Adipose tissue (tissue), 3 donors: ENCODE data around the gene DCUN1D2. TPM values are rescaled to one million over a fixed set of nuclear protein-coding genes. Genes with fewer than 3 reads are reported as not detected.

ENCODE experiments used
- H3K27ac ChIP-seq: one replicate; pipeline ENCODE4 v1.5.1; 2013; ENCODE audit warnings: low read depth, low read length
- WGBS, 3 donors: extraction: QIAGEN DNeasy Blood & Tissue Kit; methylation state at CpG; one replicate each; pipeline ENCODE4 v1.1.7; 2013; 5-methylcytosine and 5-hydroxymethylcytosine counted together
- polyA plus RNA-seq, 3 donors: library from polyadenylated mRNA; stranded (reverse); fragments of 200-250 nt; gene quantifications; one replicate each; pipeline ENCODE4 v1.2.3, GENCODE V29; 2013
- donor health status: healthy with polysubstance abuse.
- donor health status: Bipolar disorder and iron deficiency.
- donor health status: healthy.

The DCUN1D2 gene
- 1 to 10 TPM; 4.5 to 6.6 (median 6.6) TPM for polyA plus RNA-seq

GRCh38 chr13:113490496-113491417, at the start of gene DCUN1D2:
Gene DCUN1D2, minus strand, starts transcription at chr13:113490711. Its CDS starts 42 bp downstream, at chr13:113490669.
- WGBS, 3 donors: 0% methylated on average over 62 to 114 of the region's 115 CpGs
- H3K27ac ChIP-seq: no peak within 1 kb of the TSS

GRCh38 chr13:113539822-113540221, 49.3 kb upstream of the DCUN1D2 start:
- H3K27ac ChIP-seq: no peak overlapping the region
- WGBS, 3 donors: 81 to 92% (median 88%) methylated on average over 15 of the region's 15 CpGs

GRCh38 chr13:113539176-113539575, 48.7 kb upstream of the DCUN1D2 start:
- H3K27ac ChIP-seq: no peak overlapping the region
- 92 to 96% (median 93%) methylated on average over 18 of the region's 18 CpGs for WGBS, 3 donors

GRCh38 chr13:113538689-113539058, 48.2 kb upstream of the DCUN1D2 start:
- H3K27ac ChIP-seq: no peak overlapping the region
- 92 to 96% (median 94%) methylated on average over 28 of the region's 28 CpGs for WGBS, 3 donors

GRCh38 chr13:113537909-113538688, 47.6 kb upstream of the DCUN1D2 start:
- 88 to 95% (median 93%) methylated on average over 21 of the region's 21 CpGs for WGBS, 3 donors

DNA sequence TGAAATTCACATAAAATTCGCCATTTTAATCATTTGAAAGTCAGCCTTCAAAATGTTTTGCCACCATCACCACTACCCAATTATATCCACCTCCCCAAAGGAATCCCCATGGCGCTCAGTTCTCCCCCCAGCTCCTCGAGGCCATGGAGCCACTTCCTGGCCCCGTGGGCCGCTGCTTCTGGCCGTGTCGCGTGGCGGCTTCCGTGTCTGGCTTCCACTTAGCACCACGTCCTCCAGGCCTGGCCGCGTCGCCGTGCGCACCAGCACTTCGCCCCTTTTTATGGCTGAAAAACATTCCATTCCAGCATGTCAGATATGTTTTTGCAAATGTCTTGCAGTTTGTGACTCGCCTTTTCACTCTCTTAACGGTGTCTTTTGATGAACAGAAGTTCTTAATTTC, 46.7 kb upstream of the DCUN1D2 start:
- 92 to 95% (median 93%) methylated on average over 19 of the region's 19 CpGs for WGBS, 3 donors
- no peak overlapping the region for H3K27ac ChIP-seq

More at GRCh38 chr13:113537909-113538688, 47.6 kb upstream of the DCUN1D2 start:
- no peak overlapping the region for H3K27ac ChIP-seq

- 92 to 94% (median 94%) methylated on average over 18 of the region's 18 CpGs for WGBS, 3 donors
- H3K27ac ChIP-seq: no peak overlapping the region
These were observed 46.1 kb upstream of the DCUN1D2 start for GRCh38 chr13:113536461-113537110.

DNA sequence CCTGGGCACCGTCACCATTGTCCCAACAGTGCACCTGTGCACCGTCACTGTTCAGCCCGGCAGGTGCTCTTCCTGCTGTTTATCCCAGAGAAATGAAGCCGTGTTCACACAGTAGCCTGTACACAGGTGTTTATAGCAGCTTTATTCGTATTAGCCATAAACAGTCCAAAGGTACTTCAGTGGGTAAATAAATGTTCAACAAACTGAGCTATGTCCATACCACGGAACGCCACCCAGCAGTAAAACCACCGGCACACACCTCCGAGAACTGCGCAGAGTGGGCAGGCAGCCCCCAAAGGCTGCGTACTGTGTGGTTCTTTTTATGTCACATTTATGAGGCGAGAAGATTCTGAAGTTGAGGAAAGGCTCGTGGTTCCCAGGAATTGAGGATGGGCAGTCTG, 44.9 kb upstream of the DCUN1D2 start:
- WGBS, 3 donors: 91 to 94% (median 92%) methylated on average over 13 of the region's 13 CpGs
- H3K27ac ChIP-seq: no peak overlapping the region

DNA sequence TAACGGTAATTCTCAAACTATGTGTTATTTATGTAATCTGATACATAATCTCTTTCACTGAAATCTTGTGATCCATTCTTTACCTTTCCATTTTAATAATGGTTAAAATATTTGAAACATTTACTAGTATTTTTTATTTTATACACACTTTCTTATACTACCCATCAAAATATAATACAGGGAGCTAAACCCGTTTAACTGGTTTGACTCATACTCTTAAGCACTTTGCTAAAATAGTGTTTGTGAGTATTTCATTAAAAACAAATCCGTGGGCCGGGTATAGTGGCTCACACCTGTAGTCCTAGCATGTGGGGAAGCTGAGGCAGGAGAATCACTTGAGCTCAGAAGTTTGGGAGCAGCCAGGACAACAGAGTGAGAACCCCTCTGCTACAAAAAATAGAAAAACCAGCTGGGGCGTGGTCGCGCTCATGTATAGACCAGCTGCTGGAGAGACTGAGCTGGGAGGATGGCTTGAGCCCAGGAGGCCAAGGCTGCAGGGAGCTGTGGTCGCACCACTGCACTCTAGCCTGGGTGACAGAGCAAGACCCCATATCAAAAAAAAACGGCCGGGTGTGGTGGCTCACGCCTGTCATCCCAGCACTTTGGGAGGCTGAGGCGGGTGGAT, 43.8 kb upstream of the DCUN1D2 start:
- H3K27ac ChIP-seq: no peak overlapping the region
- 91 to 98% (median 95%) methylated on average over 11 to 12 of the region's 12 CpGs for WGBS, 3 donors

- 83 to 87% (median 86%) methylated on average over 24 of the region's 24 CpGs for WGBS, 3 donors
- H3K27ac ChIP-seq: no peak overlapping the region
These were observed 42.8 kb upstream of the DCUN1D2 start for GRCh38 chr13:113533161-113533840.

GRCh38 chr13:113532156-113532806, 41.8 kb upstream of the DCUN1D2 start:
- no peak overlapping the region for H3K27ac ChIP-seq
- 76 to 84% (median 83%) methylated on average over 16 of the region's 16 CpGs for WGBS, 3 donors

DNA sequence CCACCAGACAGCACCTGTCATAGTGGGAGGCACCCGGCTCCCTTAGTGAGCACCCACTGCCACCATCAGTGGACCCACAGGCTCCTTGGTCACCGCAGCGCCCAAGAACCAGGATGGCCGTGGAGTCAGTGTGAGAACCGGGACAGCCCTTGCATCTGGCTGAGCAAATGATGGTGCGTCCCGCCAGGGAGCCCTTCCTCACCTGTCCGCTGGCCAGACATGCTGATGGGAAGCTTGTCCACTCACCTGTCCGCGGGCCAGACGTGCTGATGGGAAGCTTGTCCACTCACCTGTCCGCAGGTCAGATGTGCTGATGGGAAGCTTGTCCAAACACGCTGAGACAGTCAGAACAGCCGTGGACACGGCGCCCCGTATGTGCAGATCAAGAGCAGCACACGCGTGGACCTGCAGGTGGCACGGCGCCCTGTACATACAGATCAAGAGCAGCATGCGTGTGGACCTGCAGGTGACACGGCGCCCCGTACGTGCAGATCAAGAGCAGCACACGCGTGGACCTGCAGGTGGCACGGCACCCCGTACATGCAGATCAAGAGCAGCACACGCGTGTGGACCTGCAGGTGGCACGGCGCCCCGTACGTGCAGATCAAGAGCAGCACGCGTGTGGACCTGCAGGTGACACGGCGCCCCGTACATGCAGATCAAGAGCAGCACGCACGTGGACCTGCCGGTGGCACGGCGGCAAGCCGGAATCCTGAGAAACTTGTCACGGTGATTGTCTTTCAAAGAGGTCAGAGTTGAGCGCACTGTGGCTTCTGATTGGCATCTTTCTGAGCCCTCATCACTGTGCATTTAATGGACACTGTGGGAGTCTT, 40.7 kb upstream of the DCUN1D2 start:
- WGBS, 3 donors: 97% methylated on average over 48 to 49 of the region's 49 CpGs
- no peak overlapping the region for H3K27ac ChIP-seq

DNA sequence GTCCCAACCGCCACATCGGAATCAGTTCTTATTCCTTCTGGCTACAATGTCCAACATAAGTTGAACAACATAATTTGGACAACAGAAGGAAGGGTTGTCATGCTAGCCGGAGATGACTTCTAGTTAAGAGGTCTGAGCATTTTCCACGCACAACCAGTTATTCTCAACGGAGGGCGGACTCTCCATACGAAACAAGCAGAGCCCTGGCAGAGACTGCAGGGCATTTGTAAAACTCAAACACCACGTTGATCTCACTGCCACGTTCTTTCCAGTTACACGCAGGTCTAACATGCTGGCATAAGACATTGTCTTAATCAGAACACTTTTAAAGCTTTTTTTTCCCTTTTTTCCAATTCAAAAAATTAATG, 38.3 kb upstream of the DCUN1D2 start:
- 90 to 94% (median 92%) methylated on average over 10 of the region's 10 CpGs for WGBS, 3 donors
- no peak overlapping the region for H3K27ac ChIP-seq

DNA sequence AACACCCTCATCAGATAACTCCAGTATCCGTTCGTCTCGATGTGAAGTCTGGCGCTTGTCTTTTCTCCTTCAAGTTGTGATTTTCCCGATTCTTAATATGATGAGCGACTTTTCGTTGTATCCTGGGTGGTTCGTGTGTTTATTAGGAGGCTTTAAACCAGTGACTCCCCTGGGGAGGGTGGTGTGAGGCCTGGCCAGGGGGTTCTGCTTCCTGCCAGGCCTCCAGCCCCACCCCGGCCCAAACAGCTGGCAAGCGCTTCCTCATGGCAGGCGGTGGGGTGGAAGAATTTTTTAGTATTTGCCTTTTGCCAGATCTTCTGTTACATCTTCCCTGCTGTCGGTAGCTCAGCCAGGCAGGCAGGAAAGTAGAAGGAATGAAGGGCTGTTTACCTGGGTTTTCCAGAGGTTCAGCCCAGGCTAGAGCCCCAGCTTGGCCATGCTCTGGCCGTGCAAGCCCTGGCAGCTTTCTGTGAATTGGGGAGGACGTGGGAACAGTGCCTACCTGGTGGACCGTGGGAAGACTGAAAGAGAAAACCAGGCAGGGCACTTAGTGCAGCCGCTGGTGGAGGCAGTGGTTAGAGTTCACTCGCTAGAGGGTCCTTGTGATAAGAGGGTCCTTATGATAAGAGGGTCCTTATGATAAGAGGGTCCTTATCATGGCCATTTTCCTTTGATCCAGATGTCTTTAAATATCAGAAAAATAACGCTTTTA, 37.7 kb upstream of the DCUN1D2 start:
- WGBS, 3 donors: 66 to 83% (median 68%) methylated on average over 18 of the region's 18 CpGs
- no peak overlapping the region for H3K27ac ChIP-seq

GRCh38 chr13:113527272-113527958, 36.9 kb upstream of the DCUN1D2 start:
- WGBS, 3 donors: 67 to 87% (median 70%) methylated on average over 19 of the region's 19 CpGs
- no peak overlapping the region for H3K27ac ChIP-seq
